Measurements from ENCODE around the gene NRF1. TPM values are rescaled to one million over a fixed set of nuclear protein-coding genes. Genes with fewer than 3 reads are reported as not detected.
"Not testable (repeated sequence)": the region's sequence is repeated elsewhere in the genome, so short reads cannot be mapped to it uniquely, and the experiment has no call there.

The NRF1 gene
- total RNA-seq, 1 donor from 2014 or later: 6.6 TPM

GRCh38 chr7:129793506-129794310 lies 182.2 kb downstream of the NRF1 start:
- H3K4me3 ChIP-seq (ENCODE audit: low read depth, low read length): no peak overlapping the region
- no peak for DNase-seq (ENCODE audit: low read depth)
- no peak for TF ChIP-seq CTCF (conservative IDR thresholded peaks at IDR 0.05; ENCODE audit: low read depth, low read length)

- not testable (repeated sequence) for H3K4me3 ChIP-seq (ENCODE audit: low read depth, low read length); DNase-seq (ENCODE audit: low read depth)
Observed at GRCh38 chr7:129794461-129794860, 182.9 kb downstream of the NRF1 start.

DNA sequence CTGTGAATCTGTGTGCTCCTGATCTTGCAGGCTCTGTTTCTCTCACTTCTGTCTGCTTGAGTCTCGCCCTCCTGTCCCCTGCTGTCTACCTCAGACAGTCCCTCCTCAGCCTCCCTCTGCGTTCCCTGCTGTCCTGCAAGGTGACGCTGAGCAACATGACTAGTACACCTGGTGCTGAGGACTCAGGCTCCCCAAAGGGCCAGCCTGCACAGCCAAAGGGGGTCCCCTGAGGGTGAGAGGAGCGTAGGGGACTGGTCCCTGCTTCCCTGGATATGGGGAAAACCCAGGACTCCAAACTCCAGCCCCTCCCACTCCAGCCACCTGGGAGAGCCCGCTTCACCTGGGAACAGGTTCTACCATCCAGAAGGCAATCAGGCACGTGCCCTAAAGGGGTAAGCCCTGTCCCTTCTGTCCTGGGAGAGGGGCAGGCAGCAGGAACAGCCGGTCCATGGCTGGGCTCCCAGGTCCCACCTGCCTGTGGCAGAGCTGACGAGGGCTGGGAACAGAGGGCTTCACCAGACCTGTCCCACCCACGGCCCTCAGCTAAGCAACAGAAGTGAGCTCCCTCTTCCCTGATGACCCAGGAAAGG lies 184.8 kb downstream of the NRF1 start:
- DNase-seq (ENCODE audit: low read depth): no peak
- no peak for TF ChIP-seq CTCF (conservative IDR thresholded peaks at IDR 0.05; ENCODE audit: low read depth, low read length)
- no peak overlapping the region for H3K4me3 ChIP-seq (ENCODE audit: low read depth, low read length)

DNA sequence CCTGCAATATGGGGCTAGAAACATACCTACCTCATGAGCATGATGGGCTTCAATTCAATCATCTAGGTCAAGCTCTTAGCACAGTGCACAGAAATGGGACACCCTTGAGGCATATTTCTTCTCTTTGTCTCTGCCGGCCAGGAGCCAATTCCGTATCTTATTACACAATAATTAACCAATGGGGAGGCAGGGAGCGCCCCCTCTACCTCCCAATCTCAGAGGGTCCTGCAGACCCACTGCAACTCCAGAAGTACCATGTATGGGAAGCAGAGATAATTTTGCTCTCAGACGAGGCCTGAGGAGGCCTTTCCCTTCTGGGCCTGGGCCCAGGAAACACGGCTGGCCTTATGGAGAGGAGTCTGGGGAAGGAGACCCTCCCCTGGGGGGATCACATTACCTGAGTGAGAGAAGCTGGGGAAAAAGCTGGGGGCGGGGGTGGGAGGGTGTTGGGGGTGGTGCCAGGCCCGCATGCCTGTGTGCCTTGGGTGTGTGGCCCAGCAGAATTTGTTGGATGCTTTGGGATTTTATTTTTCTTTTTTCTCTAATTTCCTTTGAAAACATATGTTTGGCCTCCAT lies 185.8 kb downstream of the NRF1 start:
- no peak for TF ChIP-seq CTCF (conservative IDR thresholded peaks at IDR 0.05; ENCODE audit: low read depth, low read length)
- no peak for DNase-seq (ENCODE audit: low read depth)
- no peak overlapping the region for H3K4me3 ChIP-seq (ENCODE audit: low read depth, low read length)

DNA sequence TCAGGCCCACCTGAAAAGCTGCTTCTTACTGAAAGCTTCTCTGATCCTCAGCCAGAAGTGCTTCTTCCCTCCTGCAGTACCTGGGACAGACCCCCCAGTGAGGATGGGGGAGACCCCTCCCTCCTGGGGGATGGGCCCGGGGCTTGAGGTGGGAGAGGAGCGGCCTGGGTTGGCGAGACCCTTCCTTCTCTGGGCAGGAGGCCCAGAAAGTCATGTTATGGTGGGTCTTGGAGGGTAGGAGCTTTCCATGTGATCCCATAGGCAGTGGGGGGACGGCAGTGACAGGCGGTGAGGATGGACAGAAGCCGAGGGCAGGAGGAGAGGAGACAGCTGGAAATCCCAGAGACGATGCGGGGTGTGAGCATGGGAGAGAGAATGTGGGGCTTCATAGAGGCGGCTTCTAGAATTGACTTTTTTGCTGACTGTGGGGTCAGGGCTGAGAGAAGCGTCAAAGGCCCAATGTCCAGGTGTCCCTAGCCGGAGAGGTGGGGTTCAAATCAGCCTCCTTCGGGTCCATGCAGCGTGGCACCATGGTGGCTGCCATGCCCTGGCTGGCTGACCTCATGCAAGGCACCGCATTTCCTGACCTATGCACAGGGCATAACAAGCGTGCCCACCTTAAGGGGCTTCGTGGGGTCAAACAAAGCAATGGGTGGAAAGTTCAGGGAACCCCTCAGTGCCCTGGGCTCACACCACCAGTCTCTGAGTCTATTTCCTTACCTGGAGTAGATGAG lies 187.3 kb downstream of the NRF1 start:
- no peak overlapping the region for H3K4me3 ChIP-seq (ENCODE audit: low read depth, low read length)
- TF ChIP-seq CTCF (conservative IDR thresholded peaks at IDR 0.05; ENCODE audit: low read depth, low read length): no peak
- no peak for DNase-seq (ENCODE audit: low read depth)

- TF ChIP-seq CTCF (conservative IDR thresholded peaks at IDR 0.05; ENCODE audit: low read depth, low read length): no peak
- H3K4me3 ChIP-seq (ENCODE audit: low read depth, low read length): no peak overlapping the region
- no peak for DNase-seq (ENCODE audit: low read depth)
Observed at GRCh38 chr7:129799350-129799955, 187.9 kb downstream of the NRF1 start.

DNA sequence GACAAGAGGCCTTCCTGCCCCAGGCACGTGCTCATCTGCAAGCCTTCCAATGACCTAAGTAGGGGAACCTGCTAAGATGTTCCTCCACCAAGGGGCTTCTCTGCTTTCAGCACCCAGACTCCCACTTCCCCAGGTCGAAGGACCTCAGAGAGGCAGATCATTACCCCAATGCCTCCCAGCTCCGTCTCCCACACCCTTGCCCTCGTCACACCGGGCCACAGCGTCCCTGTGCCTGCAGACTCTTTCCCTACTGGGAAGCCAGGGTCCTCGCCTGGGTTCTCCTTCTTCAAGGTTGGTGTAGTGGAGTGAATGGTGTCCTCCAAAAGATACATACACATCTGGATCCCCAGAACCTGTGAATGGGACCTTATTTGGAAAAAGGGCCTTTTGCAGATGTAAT lies 189.4 kb downstream of the NRF1 start:
- no peak for TF ChIP-seq CTCF (conservative IDR thresholded peaks at IDR 0.05; ENCODE audit: low read depth, low read length)
- H3K4me3 ChIP-seq (ENCODE audit: low read depth, low read length): no peak overlapping the region
- no peak for DNase-seq (ENCODE audit: low read depth)
